Neural cell (in vitro differentiated cells): ENCODE results near the gene GAREM1. TPM values are rescaled to one million over a fixed set of nuclear protein-coding genes. Genes with fewer than 3 reads are reported as not detected.

Source experiments
- H2AFZ ChIP-seq: fragments of 200-600, 300-800 bp; sonication (generic), shearing (Covaris generic); 2 replicates; pipeline ENCODE4 v1.6.0; 2014; ENCODE audit warnings: low read depth, mild to moderate bottlenecking, antibody characterized with exemption, low read length, moderate library complexity
- H3F3A ChIP-seq: fragments of 200-600 bp; shearing (Covaris generic); 2 replicates; pipeline ENCODE4 v1.6.1; 2016; ENCODE audit warnings: mild to moderate bottlenecking, moderate library complexity, mixed read lengths, antibody characterized with exemption, low read length; ENCODE audit not compliant: insufficient read depth, poor library complexity, severe bottlenecking
- H3K27ac ChIP-seq: fragments of 200-600, 300-800 bp; sonication (generic), shearing (Covaris generic); 2 replicates; pipeline ENCODE4 v1.5.1; 2014; ENCODE audit warnings: mild to moderate bottlenecking, low read length, moderate library complexity
- H3K27me3 ChIP-seq: fragments of 300-800, 200-600 bp; sonication (generic), shearing (Covaris generic); 2 replicates; pipeline ENCODE4 v1.6.0; 2014; ENCODE audit warnings: mild to moderate bottlenecking, low read depth, low read length, moderate library complexity; ENCODE audit not compliant: insufficient read depth
- H3K36me3 ChIP-seq: fragments of 300-800, 200-600 bp; sonication (generic), shearing (Covaris generic); 2 replicates; pipeline ENCODE4 v1.5.1; 2014; ENCODE audit warnings: mild to moderate bottlenecking, antibody characterized with exemption, low read length, moderate library complexity; ENCODE audit not compliant: insufficient read depth
- H3K4me2 ChIP-seq: fragments of 300-800, 200-600 bp; sonication (generic), shearing (Covaris generic); 2 replicates; pipeline ENCODE4 v1.6.0; 2014; ENCODE audit warnings: mild to moderate bottlenecking, low read length
- H3K4me3 ChIP-seq: fragments of 300-800, 200-600 bp; sonication (generic), shearing (Covaris generic); 2 replicates; pipeline ENCODE4 v1.5.1; 2014; ENCODE audit warnings: mild to moderate bottlenecking, low read length, moderate library complexity
- H3K79me2 ChIP-seq: fragments of 200-600 bp; shearing (Covaris generic); replicated peaks from 2 replicates; pipeline ENCODE4 v1.6.0; 2014; ENCODE audit warnings: mild to moderate bottlenecking, low read length, moderate library complexity; ENCODE audit not compliant: insufficient read depth
- H3K9ac ChIP-seq: fragments of 300-800, 200-600 bp; sonication (generic), shearing (Covaris generic); 2 replicates; pipeline ENCODE4 v1.6.1; 2016; ENCODE audit warnings: mild to moderate bottlenecking, low read length, mixed read lengths
- H3K9me2 ChIP-seq: fragments of 200-600 bp; shearing (Covaris generic); 2 replicates; pipeline ENCODE4 v1.6.1; 2016; ENCODE audit warnings: mild to moderate bottlenecking, low read length, mixed read lengths; ENCODE audit not compliant: insufficient read depth
- H3K9me3 ChIP-seq: fragments of 200-600, 300-800 bp; sonication (generic), shearing (Covaris generic); 2 replicates; pipeline ENCODE4 v1.6.1; 2016; ENCODE audit warnings: mild to moderate bottlenecking, mixed run types, low read length, moderate library complexity, mixed read lengths
- H4K20me1 ChIP-seq: fragments of 200-600 bp; shearing (Covaris generic); 2 replicates; pipeline ENCODE4 v1.6.1; 2016; ENCODE audit warnings: mild to moderate bottlenecking, mixed run types; ENCODE audit not compliant: insufficient read depth
- EP300 ChIP-seq: fragments of 450-650 bp; conservative IDR thresholded peaks from 2 replicates; pipeline ENCODE4 v1.6.1; 2014; ENCODE audit warnings: antibody characterized with exemption, mild to moderate bottlenecking, moderate library complexity; ENCODE audit not compliant: poor library complexity, severe bottlenecking
- EZH2 ChIP-seq: fragments of 200-600, 300-800 bp; shearing (Covaris generic), sonication (generic); IDR thresholded peaks from 2 replicates; pipeline ENCODE4 v1.6.1; 2014; ENCODE audit warnings: antibody characterized with exemption, low read length, borderline replicate concordance, mild to moderate bottlenecking; ENCODE audit not compliant: insufficient read depth, poor library complexity, severe bottlenecking
- MXI1 ChIP-seq: fragments of 450-650 bp; conservative IDR thresholded peaks from 2 replicates; pipeline ENCODE4 v1.6.1; 2014; ENCODE audit warnings: antibody characterized with exemption, mild to moderate bottlenecking; ENCODE audit not compliant: poor library complexity, severe bottlenecking
- POLR2AphosphoS5 ChIP-seq: IDR thresholded peaks from 2 replicates; pipeline ENCODE4 v1.6.1; 2012
- RAD21 ChIP-seq: fragments of 450-650 bp; conservative IDR thresholded peaks from 2 replicates; pipeline ENCODE4 v1.6.1; 2014; ENCODE audit warnings: antibody characterized with exemption, mild to moderate bottlenecking, moderate library complexity
- SMC3 ChIP-seq: fragments of 450-650 bp; conservative IDR thresholded peaks from 2 replicates; pipeline ENCODE4 v1.6.1; 2014; ENCODE audit warnings: antibody characterized with exemption, mild to moderate bottlenecking, moderate library complexity; ENCODE audit not compliant: poor library complexity
- TAF1 ChIP-seq: IDR thresholded peaks from 2 replicates; pipeline ENCODE4 v1.6.1; 2012; ENCODE audit warnings: low read depth
- polyA plus RNA-seq: library from polyadenylated mRNA; depleted of rRNA; stranded (reverse); fragments of >200 nt; gene quantifications from 2 replicates; pipeline ENCODE4 v1.2.3, GENCODE V29; 2014
- TF ChIP-seq, protein P1 (sequence below): fragments of 450-650 bp; IDR thresholded peaks from 2 replicates; pipeline ENCODE4 v1.5.1; 2014; ENCODE audit warnings: antibody characterized with exemption, mild to moderate bottlenecking, moderate library complexity; ENCODE audit not compliant: poor library complexity, severe bottlenecking
- TF ChIP-seq, protein P2 (sequence below): IDR thresholded peaks from 2 replicates; pipeline ENCODE4 v1.6.1; 2012; ENCODE audit warnings: borderline replicate concordance

Gene GAREM1
- polyA plus RNA-seq, 1 donor from 2014 or later: 1.3 TPM

DNA sequence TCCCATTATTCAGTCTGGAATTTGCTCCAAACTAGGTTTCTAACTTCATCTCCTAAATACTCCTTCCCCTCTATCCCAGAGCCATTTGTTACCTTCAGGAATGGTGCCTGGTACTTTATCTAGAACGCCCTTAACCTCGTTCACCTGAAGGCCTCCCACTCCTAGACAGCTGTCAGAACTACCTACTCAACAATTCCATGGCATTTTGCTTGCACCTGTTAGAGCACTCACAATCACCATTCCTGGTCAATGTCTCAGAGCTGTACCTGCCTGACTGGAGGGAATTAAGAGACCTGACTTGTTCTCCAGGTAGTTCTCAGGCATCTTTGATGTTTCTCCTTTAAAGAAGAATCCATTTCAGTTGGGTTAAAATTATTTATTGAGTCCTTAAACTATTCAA lies 88.9 kb downstream of the GAREM1 start:
- Histone ChIP-seq H3K27ac (no peak overlapping the region), H3K36me3 (no peaks in the 10 kb centered on the region), H3K27me3 (no peaks in the 10 kb centered on the region), H3K79me2 (no peaks in the 10 kb centered on the region), H3K9me2 (no peaks in the 10 kb centered on the region), H2AFZ (no peak overlapping the region), H4K20me1 (no peaks in the 10 kb centered on the region), H3K4me3 (no peak overlapping the region), H3F3A (no peaks in the 10 kb centered on the region), H3K4me2 (no peak overlapping the region), H3K9ac (no peak overlapping the region), H3K9me3 (no peaks in the 10 kb centered on the region)
- TF ChIP-seq, protein P1, sequence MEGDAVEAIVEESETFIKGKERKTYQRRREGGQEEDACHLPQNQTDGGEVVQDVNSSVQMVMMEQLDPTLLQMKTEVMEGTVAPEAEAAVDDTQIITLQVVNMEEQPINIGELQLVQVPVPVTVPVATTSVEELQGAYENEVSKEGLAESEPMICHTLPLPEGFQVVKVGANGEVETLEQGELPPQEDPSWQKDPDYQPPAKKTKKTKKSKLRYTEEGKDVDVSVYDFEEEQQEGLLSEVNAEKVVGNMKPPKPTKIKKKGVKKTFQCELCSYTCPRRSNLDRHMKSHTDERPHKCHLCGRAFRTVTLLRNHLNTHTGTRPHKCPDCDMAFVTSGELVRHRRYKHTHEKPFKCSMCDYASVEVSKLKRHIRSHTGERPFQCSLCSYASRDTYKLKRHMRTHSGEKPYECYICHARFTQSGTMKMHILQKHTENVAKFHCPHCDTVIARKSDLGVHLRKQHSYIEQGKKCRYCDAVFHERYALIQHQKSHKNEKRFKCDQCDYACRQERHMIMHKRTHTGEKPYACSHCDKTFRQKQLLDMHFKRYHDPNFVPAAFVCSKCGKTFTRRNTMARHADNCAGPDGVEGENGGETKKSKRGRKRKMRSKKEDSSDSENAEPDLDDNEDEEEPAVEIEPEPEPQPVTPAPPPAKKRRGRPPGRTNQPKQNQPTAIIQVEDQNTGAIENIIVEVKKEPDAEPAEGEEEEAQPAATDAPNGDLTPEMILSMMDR: no peak
- TF ChIP-seq, protein P2, sequence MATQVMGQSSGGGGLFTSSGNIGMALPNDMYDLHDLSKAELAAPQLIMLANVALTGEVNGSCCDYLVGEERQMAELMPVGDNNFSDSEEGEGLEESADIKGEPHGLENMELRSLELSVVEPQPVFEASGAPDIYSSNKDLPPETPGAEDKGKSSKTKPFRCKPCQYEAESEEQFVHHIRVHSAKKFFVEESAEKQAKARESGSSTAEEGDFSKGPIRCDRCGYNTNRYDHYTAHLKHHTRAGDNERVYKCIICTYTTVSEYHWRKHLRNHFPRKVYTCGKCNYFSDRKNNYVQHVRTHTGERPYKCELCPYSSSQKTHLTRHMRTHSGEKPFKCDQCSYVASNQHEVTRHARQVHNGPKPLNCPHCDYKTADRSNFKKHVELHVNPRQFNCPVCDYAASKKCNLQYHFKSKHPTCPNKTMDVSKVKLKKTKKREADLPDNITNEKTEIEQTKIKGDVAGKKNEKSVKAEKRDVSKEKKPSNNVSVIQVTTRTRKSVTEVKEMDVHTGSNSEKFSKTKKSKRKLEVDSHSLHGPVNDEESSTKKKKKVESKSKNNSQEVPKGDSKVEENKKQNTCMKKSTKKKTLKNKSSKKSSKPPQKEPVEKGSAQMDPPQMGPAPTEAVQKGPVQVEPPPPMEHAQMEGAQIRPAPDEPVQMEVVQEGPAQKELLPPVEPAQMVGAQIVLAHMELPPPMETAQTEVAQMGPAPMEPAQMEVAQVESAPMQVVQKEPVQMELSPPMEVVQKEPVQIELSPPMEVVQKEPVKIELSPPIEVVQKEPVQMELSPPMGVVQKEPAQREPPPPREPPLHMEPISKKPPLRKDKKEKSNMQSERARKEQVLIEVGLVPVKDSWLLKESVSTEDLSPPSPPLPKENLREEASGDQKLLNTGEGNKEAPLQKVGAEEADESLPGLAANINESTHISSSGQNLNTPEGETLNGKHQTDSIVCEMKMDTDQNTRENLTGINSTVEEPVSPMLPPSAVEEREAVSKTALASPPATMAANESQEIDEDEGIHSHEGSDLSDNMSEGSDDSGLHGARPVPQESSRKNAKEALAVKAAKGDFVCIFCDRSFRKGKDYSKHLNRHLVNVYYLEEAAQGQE: no peak
- TF ChIP-seq TAF1: no peak
- TF ChIP-seq EZH2: no peak
- TF ChIP-seq SMC3: no peak
- no peak for TF ChIP-seq EP300
- no peak for TF ChIP-seq RAD21
- no peak for TF ChIP-seq MXI1
- no peak for TF ChIP-seq POLR2AphosphoS5

DNA sequence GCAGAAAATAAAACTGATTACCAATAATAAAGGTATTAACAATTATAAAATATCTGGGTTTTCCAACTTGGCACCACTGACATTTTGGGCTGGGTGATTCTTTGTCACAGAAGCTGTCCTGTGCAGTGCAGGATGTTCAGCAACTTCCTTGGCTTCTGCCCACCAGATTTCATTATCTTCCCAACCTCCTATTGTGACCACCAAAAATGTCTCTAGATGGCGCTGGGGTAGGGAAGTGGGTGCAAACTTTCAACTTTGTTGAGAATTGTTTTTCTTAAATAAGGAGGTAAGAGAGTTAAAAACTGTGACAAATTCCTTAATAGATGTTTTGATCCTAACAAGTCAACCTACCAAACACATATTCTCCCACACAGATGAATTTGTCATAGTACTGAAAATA lies 90.1 kb downstream of the GAREM1 start:
- H3K27me3 ChIP-seq: no peaks in the 10 kb centered on the region
- no peaks in the 10 kb centered on the region for H3K9me2 ChIP-seq
- no peak overlapping the region for H3K27ac ChIP-seq
- H3F3A ChIP-seq: no peaks in the 10 kb centered on the region
- TF ChIP-seq EZH2: no peak
- TF ChIP-seq MXI1: no peak
- no peak for TF ChIP-seq EP300
- no peak for TF ChIP-seq POLR2AphosphoS5
- TF ChIP-seq TAF1: no peak
- TF ChIP-seq, protein P1: no peak
- no peak for TF ChIP-seq RAD21
- no peak for TF ChIP-seq SMC3
- TF ChIP-seq, protein P2: no peak
- no peak overlapping the region for H3K9ac ChIP-seq
- H4K20me1 ChIP-seq: no peaks in the 10 kb centered on the region
- H3K4me2 ChIP-seq: no peak overlapping the region
- no peaks in the 10 kb centered on the region for H3K9me3 ChIP-seq
- no peak overlapping the region for H3K4me3 ChIP-seq
- H2AFZ ChIP-seq: no peak overlapping the region
- H3K36me3 ChIP-seq: no peaks in the 10 kb centered on the region
- no peaks in the 10 kb centered on the region for H3K79me2 ChIP-seq
